GM18520 (cell line): Measurements from ENCODE around the gene GRAMD4.

ENCODE experiments used
- ATAC-seq: cut with Tn5 transposase; IDR thresholded peaks from one replicate; pipeline ENCODE4 v1.9.1; 2021; ENCODE audit not compliant: unreplicated experiment

GRAMD4 gene

DNA sequence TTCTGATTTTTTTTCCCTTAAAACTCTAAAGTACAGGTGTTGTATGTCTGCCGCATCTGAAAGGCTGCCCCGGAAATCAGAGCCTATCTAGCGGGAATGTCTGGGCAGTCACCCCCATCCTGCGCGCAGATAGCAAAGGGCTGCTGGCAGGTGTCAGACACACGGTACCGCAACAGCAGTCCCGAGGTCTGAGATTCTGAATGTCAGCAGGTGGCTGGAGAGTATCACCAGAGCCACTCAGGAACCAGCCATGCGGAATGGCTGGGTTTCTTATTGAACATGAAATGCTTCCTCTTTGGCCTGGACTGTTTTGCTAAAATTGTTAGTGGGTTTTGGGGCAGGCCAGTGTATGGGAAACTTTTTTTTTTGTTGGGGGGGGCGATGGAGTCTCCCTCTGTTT lies 64.5 kb downstream of the GRAMD4 start:
- no peak for ATAC-seq

DNA sequence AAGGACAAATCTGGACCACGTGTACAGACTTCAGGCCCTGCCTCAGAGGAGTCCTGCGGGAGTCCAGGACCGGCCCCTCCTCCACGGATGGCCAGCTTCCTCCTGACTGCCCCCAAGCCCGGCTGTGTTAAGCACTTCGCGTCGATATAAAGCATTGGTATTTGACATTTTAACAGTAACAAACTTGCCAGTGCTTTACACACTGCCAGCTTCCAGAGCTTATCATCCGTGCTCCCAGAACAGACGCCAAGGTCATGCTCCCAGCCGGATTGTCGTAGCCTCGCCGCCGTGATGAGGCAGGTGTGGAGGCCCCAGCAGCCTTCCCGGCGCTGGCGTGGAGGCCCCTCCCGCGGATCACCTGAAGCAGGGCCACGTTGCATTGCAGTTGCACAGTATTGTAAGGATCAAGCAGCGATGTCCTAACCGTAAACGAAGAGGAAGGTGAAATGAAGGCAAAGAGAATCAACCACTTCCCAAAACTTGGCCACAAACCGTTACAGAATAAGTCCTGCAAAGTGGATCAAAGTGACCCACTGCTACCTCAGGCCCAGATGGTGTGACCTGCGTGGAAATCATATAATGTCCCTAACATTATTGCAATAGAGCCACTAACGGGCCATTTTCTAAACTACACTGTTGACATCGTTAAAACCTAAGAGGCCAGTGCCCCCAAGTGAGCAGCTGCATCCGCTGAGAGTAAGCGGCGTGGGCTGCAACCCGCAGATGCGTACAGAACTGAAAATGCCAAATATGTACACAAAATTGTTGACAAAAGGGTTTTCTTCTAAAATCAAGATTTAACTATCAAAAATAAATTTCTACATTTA lies 66.2 kb downstream of the GRAMD4 start:
- ATAC-seq: no peak

DNA sequence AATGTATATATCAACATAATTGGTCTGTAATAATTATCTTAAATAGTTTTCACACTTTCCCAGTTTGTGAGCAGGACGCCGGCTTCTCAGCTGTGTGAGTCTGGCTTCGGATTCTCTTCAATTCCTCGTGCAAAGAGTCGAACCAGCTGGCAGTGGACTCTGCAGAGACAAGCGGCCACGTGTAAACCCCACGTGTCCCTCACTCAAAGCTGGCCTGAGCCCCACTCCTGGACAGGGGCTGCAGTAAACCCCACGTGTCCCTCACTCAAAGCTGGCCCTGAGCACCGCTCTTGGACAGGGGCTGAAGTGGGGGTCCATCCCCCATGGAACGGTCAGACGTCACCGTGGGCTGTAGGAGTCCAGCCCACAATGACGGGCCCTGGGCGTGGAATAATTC lies 66.9 kb downstream of the GRAMD4 start:
- no peak for ATAC-seq

- ATAC-seq: no peak
Observed at GRCh38 chr22:46687460-46687859, 67.3 kb downstream of the GRAMD4 start.

DNA sequence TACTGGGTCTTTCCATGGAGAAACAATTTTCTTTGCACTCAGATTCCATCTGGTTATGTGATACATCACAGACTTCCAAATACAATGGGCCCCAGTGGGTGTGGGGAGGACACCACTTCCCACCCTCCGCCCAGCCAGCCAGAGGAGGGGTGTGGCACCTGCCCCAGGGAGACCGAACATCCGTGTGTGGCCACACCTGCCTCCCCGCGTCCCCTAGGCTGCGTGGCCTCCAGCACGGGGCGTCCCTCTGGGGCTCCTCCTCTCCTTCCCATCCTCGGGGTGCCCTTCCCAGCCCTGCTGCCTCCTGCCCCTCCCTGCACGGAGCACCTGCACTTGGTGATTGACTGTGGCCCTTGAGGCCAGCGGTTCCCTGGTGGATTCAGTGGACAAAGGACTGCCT lies 68.8 kb downstream of the GRAMD4 start:
- ATAC-seq: no peak

DNA sequence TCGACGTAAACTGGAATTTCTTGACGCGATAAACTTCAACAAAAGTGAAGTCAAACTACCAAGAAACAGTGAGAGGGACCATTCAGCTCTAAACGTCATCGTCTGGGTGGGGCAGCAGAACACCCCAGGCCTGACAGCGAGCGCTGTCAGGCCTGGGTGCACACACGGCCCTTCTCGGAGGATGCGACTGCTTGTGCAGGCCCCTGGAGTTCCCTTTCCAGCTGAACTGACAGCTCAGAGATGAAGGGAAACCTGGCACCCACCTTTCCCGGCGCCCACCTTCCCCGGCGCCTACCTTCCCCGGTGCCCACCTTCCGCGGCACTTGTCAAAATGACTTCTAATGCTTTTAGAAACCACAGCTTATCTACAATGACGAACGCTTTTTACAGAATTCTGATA lies 70.0 kb downstream of the GRAMD4 start:
- ATAC-seq: no peak

DNA sequence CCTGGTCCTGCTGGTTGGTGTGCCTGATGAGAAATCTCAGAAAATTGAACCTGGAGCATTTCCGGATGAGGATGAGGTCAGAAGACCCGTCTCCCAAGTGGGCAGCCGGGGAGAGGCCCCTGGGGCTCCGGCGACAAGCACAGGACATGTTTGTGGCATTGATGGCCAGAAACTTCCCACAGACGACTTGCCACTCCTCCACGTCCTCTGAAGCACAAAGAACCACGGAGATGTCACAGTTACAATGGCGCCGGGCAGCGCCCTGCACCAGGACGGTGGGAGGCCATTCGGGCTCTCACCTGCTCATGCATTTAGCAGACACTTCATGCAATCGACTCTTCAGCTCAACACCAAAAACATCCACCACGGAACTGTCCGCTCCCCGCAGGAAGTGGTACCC lies 71.4 kb downstream of the GRAMD4 start:
- ATAC-seq: no peak

- ATAC-seq: no peak
Observed at GRCh38 chr22:46693634-46694415, 73.6 kb downstream of the GRAMD4 start.

DNA sequence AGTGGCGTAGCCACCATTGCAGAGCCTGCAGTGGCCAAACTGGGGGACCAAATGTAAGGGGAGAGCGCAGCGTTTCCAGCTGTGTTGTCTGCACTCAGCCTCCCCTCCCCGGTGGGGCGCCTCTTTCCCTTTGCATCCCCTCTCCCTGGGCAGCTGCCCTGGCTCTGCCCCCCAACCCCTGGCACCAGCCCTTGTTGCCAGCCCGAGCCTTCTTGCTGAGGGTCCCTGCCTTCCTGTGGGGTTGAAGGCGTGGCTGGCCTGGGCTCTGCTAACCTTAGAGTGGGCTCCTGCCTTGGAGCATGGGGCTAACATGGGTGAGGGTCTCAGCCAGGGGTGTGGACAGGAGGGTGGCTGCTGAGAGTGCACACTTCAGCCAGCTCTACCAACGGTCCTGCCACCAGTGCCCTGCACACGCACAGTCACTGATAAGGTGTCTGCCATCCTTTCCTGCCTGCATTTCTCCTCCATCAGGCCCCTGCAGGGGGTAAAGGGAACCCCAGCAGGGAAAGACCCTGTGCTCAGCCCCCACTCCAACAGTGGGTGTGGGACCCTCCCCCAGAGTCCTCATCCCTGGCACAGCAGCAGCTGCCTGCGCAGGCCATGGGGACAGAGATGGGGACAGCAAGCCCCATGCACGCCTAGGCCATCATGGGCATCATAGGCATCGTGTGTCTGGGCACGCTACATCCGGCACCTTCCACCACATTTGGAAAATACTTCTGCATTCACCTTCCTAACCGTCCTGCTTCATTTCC lies 74.4 kb downstream of the GRAMD4 start:
- no peak for ATAC-seq

DNA sequence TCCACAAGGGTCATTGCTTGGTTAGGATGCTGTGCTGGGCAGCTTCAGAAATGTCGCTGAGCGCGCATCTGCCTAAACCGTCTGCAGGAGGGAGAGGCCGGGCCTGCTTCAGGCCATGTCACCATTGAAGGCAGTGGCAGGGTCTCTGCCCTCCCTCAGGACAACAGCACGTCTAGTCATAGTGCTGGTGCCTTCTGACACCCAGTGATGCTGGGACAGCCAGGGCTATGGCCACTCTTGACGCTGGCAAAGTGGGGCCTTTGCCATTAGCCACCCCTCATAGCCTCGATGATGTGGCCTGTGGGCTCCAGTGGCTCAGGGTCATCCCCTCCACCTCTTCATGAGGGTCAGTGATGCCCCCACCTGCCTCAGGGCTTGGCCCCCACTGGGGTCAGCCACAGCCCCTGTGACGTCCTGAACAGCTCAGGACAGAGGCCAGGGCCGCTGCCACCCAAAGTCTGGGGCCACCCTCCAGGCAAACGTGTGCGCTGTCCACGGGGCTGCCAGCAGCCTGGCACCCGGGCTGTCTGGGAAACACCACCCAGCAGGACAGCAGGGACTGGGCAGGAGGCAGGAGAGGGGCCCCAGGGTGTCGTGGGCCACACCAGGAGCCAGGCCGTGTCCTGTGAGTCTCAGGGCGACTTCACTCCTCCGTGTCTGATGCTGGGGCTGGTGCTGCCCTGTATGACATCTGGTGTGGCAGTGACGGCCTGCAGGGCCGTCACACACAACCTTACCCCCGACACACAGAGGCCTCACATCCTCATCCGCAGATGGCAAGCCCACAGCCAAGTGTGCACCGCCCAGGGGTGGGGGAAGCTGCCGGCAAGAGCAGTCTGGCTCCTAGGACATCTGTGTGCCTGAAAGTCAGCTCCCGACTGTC lies 75.4 kb downstream of the GRAMD4 start:
- no peak for ATAC-seq

DNA sequence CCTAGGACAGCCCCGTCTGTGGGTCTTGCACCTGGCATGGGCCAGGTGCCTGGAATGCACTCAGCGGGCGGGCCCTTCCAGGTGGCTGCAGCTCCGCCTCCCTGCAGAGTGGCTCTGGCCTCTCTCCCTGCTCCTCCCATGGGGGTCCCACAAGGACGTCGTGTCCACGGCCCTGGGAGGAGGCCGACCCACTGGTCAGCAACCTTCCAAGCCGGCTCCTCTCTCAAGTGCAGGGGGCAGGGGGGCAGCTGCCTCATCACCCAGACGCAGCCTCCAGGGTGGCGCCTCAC lies 76.0 kb downstream of the GRAMD4 start:
- no peak for ATAC-seq

DNA sequence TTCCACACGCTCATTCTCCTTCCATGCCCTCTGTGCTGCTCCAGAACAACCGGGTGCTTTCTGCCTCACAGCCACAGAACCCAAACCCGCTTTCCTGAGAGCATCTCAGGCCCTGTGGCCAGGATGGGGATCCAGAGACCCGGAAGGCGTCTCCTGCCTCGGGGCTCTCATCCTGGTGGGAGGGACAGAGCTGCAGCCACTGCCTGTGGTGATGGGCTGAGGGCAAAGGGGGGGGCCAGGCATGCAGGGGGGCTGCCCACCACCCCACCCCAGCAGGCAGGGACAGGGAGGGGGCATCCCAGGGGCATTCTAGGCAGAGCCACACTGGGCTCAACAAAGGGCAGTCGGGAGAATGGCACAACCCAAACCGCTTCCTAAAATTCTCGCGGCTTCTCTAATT lies 76.4 kb downstream of the GRAMD4 start:
- no peak for ATAC-seq

- no peak for ATAC-seq
Observed at GRCh38 chr22:46697811-46698515, 77.8 kb downstream of the GRAMD4 start.

GRCh38 chr22:46699091-46699490 lies 78.9 kb downstream of the GRAMD4 start:
- no peak for ATAC-seq

GRCh38 chr22:46701262-46701661 lies 81.1 kb downstream of the GRAMD4 start:
- no peak for ATAC-seq

- ATAC-seq: no peak
Observed at GRCh38 chr22:46703171-46703995, 83.2 kb downstream of the GRAMD4 start.

- no peak for ATAC-seq
Observed at GRCh38 chr22:46703996-46704370, 83.8 kb downstream of the GRAMD4 start.

DNA sequence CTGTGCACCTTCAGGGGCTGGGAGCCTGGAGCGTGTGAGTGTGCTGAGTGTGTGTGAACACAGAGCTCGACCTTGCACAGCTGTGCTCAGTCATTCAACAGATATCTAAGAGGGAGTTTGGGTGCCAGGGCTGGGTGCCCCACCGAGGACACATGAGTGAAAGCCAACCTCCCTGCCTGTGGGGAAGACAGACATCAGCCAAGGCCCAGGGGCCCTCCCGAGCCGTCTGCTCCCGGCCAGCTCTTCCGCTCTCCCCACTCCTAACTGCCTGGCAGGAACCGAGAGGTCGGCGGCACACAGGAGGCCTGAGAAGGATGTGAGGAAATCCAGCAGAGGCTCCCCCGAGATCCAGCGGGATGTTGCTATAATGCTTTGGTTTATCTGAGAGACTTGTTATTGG lies 85.9 kb downstream of the GRAMD4 start:
- ATAC-seq: no peak

GRCh38 chr22:46707305-46707704 lies 87.1 kb downstream of the GRAMD4 start:
- no peak for ATAC-seq
